Activated CD4-positive, alpha-beta T cell treated with anti-CD3 and anti-CD28 coated beads, Interleukin-2, Interleukin-4, amounts not matched to agents 100 ng/mL and 50 ng/mL, durations not matched to agents 16 hours and 8 hours (primary cell): ENCODE measurements around the gene SPDYC.

Experiments
- DNase-seq: peaks from one replicate; pipeline ENCODE4 v3.0.0-alpha.2; 2020; ENCODE audit warnings: low spot score

Gene SPDYC

GRCh38 chr11:65206901-65207300 lies 36.9 kb downstream of the SPDYC start:
- no peak for DNase-seq

GRCh38 chr11:65207918-65208784 lies 38.1 kb downstream of the SPDYC start:
- no peak for DNase-seq

- no peak for DNase-seq
Measured at GRCh38 chr11:65208785-65209710, 39.0 kb downstream of the SPDYC start.

DNA sequence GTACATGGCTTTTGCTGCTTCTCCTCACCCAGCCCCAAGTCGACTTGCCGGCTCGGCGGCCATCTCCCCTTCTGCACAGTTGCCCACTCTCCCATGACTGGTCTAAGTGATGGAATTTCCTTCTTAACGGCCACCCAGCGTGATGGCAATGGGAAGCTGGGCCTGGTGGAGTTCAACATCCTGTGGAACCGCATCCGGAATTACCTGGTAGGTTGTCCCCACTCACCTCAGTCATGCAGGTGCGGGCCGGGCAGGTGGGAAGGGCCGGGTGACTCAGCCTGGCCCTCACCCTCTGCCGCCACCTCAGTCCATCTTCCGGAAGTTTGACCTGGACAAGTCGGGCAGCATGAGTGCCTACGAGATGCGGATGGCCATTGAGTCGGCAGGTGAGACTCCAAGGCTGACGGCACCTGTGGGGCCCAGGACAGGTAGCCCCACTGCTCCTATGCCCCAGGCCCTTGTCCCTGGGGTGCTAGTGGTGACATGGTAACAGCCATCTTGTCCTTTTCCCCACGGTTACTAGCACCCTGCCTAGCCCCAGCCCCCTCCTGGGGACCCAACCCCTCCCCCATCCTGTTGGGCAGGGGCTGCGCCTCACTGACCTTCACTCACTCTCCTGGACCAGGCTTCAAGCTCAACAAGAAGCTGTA lies 39.8 kb downstream of the SPDYC start:
- no peak for DNase-seq

DNA sequence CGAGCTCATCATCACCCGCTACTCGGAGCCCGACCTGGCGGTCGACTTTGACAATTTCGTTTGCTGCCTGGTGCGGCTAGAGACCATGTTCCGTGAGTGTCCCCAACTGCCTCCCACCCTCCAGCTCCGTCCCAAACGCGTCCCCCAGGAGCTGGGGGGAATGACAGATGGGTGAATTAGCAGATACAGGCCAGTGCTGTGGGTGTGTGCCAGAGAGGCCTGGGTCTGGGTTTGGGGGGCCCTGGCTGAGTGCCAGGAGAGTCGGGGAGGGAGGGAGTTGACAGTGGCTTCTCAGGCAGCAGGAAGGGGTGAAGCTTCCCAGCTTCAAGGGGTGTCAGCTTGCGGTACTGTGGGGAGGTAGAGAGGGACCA lies 40.3 kb downstream of the SPDYC start:
- DNase-seq: no peak

DNA sequence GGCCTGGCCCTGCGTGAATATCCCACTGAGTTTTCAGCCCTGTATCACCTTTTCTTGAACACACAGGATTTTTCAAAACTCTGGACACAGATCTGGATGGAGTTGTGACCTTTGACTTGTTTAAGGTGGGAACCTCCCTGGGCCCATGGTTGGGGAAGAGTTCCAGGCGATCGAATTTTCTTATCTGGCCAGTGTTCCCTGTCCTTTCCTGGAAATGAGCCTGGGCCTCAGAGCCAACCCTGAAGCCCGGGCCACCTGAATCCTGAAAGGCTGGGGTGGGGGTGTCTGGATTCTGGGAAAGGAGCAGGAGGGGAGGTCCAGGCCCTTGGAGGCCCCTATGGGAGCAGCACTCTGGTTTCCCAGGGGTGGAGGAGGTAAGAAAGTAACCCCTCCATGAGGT lies 40.7 kb downstream of the SPDYC start:
- DNase-seq: no peak

DNA sequence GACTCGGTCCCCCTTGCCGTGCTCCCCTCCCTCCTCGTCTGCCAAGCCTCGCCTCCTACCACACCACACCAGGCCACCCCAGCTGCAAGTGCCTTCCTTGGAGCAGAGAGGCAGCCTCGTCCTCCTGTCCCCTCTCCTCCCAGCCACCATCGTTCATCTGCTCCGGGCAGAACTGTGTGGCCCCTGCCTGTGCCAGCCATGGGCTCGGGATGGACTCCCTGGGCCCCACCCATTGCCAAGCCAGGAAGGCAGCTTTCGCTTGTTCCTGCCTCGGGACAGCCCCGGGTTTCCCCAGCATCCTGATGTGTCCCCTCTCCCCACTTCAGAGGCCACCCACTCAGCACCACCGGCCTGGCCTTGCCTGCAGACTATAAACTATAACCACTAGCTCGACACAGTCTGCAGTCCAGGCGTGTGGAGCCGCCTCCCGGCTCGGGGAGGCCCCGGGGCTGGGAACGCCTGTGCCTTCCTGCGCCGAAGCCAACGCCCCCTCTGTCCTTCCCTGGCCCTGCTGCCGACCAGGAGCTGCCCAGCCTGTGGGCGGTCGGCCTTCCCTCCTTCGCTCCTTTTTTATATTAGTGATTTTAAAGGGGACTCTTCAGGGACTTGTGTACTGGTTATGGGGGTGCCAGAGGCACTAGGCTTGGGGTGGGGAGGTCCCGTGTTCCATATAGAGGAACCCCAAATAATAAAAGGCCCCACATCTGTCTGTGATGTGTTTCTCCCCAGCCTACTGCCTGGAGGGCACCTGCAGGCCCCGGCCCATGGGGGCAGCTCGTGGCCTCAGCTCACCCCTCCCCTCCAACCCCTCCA lies 41.5 kb downstream of the SPDYC start:
- no peak for DNase-seq

GRCh38 chr11:65212226-65212801 lies 42.3 kb downstream of the SPDYC start:
- no peak for DNase-seq

DNA sequence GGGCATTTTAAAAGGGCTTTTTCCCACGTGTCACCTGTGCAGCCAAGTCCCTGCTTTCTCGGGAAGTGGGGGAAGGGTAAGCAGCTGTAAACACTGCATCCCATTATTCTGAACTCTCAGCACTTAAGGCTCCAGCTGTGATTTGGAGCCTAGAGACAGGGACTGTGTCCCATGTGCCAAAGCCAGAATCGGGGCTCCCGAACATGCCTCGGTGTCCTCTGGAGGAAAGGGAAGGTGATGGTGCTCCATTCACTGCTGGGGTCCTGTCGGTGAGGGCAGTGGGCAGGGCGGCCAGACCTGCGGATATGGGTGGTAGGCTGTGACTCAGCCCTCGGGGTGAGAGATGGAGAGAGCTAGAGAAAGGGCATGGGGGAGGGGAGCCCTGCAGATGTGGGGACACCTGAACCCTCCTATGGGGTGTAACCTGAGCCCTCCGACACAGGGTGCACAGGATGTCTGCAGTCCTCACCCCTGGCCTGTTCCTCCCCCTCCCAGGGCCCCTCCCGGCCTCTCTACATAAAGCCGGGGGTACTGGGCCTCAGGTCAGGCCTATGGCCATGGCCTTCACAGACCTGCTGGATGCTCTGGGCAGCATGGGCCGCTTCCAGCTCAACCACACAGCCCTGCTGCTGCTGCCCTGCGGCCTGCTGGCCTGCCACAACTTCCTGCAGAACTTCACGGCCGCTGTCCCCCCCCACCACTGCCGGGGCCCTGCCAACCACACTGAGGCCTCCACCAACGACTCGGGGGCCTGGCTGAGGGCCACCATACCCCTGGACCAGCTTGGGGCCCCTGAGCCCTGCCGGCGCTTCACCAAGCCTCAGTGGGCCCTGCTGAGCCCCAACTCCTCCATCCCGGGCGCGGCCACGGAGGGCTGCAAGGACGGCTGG lies 43.5 kb downstream of the SPDYC start:
- DNase-seq: peak; percentile 7

GRCh38 chr11:65214212-65214845 lies 44.3 kb downstream of the SPDYC start:
- DNase-seq: no peak

DNA sequence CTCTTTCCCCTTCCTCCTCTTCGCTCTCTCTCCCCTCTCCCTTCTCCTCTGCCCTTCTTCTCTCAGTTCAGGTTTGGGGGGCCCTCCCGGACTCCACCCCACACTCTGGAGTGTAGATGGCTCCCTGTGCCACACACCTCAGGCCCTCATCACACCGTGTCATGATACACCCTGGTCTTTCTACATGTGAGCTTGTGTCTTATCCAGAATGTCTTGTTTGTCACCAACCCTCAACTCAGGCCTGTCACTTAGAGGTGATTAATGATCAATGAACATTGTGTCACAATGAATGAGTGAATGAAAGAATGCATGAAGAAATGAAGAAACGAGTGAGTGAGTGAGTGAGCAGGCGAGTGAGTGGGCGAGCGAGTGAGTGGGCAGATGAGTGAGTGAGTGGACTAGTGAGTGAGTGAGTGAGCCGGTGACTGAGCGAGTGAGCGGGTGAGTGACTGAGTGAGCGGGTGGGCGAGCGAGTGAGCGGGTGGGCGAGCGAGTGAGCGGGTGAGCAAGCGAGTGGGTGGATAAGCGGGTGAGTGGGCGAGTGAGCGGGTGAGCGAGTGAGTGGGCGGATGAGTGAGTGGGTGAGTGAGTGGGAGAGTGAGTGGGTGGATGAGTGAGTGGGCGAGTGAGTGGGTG lies 45.5 kb downstream of the SPDYC start:
- no peak for DNase-seq

GRCh38 chr11:65216830-65217229 lies 46.8 kb downstream of the SPDYC start:
- DNase-seq: no peak

DNA sequence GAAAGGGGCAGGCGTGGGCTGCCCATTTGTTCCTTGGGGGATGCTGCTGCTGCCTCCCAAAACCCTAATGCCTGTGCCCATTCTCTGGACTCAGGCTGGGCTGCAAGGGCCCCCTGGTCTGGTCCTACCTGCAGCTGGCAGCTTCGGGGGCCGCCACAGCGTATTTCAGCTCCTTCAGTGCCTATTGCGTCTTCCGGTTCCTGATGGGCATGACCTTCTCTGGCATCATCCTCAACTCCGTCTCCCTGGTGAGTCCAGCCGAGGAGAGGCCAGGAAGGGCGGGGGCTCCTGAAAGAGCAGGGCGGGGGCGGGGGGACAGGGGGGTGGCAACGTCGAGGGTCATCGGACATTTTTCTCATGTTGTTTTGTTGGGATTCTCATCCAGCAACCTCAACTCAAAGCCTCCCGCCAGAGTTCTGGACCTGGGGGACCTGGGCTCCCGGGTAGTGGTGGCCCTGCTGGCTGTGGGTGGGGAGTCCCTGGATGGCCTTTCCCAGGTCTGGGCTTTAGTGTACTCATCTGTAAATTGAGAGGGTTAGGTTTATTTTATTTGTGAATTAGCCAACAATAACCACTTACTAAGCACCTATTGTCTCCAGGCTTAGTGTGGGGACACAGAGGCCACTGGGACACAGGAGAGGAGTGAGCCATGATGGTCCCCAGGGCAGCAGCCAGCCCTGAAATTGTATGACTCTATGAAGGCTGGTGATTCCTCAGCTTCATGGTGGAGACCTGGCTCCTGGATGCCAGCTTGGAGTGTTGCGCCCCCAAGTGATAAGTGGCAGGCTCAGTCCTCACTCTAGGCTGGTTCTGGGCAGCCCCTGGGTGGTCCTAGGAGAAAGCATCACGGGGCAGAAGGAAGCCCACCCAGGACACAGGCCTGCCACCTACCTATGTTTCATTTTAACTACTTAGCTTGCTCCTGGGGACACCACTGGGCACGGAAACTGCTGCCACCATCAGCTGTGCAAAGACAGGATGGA lies 47.7 kb downstream of the SPDYC start:
- DNase-seq: no peak

DNA sequence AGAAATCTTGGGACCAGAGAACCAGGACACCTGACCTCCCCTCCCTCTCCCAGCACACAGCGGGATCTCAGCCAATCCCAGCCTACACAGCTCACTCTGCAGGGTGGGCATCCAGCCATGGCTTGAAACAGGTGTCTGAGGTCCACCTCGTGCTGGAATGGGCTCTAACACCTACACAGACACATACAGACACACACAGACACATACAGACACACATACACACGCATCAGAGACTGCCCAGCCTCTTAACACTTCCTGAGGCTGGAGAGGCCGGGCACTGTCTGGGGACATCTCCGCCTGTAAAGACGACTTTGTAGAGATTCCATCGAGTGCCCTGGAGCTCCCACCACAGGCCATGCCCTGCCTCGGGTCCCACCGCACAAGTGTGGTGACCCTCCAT lies 48.4 kb downstream of the SPDYC start:
- DNase-seq: no peak

- DNase-seq: no peak
Measured at GRCh38 chr11:65219930-65220213, 49.8 kb downstream of the SPDYC start.

GRCh38 chr11:65221026-65221425 lies 51.0 kb downstream of the SPDYC start:
- no peak for DNase-seq
